ENCODE measurements around the gene CRIM1. TPM values are rescaled to one million over a fixed set of nuclear protein-coding genes. Genes with fewer than 3 reads are reported as not detected.

The CRIM1 gene
- total RNA-seq, 1 experiment from 2014 or later: 24.1 TPM

GRCh38 chr2:36541891-36542595 is 186.5 kb downstream of the CRIM1 start (continued):
- TF ChIP-seq GTF2I (CRISPR knock-in tag; conservative IDR thresholded peaks at IDR 0.05) (no peak), E2F5 (CRISPR knock-in tag; IDR thresholded peaks at IDR 0.05) (no peak), ATF2 (CRISPR knock-in tag; IDR thresholded peaks at IDR 0.05; ENCODE audit: borderline replicate concordance, low read depth) (no peak), CREM (CRISPR knock-in tag; IDR thresholded peaks at IDR 0.05) (no peak), OVOL2 (CRISPR knock-in tag; IDR thresholded peaks at IDR 0.05; ENCODE audit: borderline replicate concordance) (no peak), RELA (CRISPR knock-in tag; IDR thresholded peaks at IDR 0.05; ENCODE audit: borderline replicate concordance) (no peak), NR1H2 (CRISPR knock-in tag; IDR thresholded peaks at IDR 0.05) (no peak), SMAD3 (CRISPR knock-in tag; IDR thresholded peaks at IDR 0.05; ENCODE audit: borderline replicate concordance) (no peak), AFF4 (CRISPR knock-in tag; IDR thresholded peaks at IDR 0.05; ENCODE audit: borderline replicate concordance) (no peak), ZMAT4 (CRISPR knock-in tag; IDR thresholded peaks at IDR 0.05) (no peak)

DNA sequence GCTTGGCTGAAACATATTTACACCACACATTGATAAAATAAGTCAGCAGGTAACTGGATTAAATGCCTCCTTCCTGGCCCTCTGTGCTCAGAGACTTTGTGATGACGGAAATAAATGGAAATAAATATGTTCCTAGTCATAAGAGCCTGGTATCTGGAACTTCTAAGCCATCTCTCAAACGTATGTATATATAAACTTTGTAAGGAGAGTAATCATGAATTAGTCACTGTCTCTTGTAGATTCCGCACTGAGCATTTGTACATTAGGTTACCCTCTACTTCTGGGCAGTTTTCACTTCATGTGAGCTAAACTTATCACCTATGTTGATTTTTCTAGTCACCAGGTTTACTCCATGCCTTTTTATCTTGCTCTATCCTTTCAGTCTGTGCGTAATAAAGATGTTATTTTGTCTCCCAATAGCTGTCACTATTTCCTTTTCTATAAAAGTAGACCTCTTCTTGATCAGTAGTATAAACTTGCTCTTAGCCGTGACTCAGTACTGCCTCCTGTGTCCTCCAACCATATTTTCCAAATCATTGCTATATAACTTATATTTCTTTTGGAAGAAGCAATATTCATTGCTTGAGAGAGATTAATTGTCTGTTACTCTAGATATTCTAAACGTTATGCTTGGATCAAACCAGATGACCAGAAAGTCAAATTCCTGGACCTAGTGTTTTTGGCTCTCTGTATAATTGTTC is 189.2 kb downstream of the CRIM1 start:
- H3K27me3 Mint-ChIP-seq (ENCODE audit: low read depth): no peaks in the 10 kb centered on the region
- no peak for DNase-seq (ENCODE audit: low spot score)
- H3K9me3 Mint-ChIP-seq: no peaks in the 10 kb centered on the region
- H3K4me3 Mint-ChIP-seq: no peak overlapping the region
- CTCF ChIA-PET: interaction anchor here (1.9 kb wide), 1 partner anchor 9 kb away, joined by 4 read pairs; no protein-coding TSS in a partner anchor
- POLR2A ChIA-PET: no interaction called here
- no peak overlapping the region for H3K27ac Mint-ChIP-seq
- peaks cover 34% of the 10 kb centered on the region for H3K36me3 Mint-ChIP-seq
- no peak for ATAC-seq
- no peaks in the 10 kb centered on the region for H3K4me1 Mint-ChIP-seq
- TF ChIP-seq ZNF138 (CRISPR knock-in tag; conservative IDR thresholded peaks at IDR 0.05) (no peak), ZNF232 (CRISPR knock-in tag; IDR thresholded peaks at IDR 0.05) (no peak), MXD4 (CRISPR knock-in tag; IDR thresholded peaks at IDR 0.05; ENCODE audit: borderline replicate concordance) (no peak), NR2C2 (CRISPR knock-in tag; IDR thresholded peaks at IDR 0.05) (no peak), ERG (CRISPR knock-in tag; IDR thresholded peaks at IDR 0.05) (no peak)
- TF ChIP-seq, protein P1, sequence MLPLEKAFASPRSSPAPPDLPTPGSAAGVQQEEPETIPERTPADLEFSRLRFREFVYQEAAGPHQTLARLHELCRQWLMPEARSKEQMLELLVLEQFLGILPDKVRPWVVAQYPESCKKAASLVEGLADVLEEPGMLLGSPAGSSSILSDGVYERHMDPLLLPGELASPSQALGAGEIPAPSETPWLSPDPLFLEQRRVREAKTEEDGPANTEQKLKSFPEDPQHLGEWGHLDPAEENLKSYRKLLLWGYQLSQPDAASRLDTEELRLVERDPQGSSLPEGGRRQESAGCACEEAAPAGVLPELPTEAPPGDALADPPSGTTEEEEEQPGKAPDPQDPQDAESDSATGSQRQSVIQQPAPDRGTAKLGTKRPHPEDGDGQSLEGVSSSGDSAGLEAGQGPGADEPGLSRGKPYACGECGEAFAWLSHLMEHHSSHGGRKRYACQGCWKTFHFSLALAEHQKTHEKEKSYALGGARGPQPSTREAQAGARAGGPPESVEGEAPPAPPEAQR (CRISPR knock-in tag; IDR thresholded peaks at IDR 0.05): no peak
- TF ChIP-seq, protein P2, sequence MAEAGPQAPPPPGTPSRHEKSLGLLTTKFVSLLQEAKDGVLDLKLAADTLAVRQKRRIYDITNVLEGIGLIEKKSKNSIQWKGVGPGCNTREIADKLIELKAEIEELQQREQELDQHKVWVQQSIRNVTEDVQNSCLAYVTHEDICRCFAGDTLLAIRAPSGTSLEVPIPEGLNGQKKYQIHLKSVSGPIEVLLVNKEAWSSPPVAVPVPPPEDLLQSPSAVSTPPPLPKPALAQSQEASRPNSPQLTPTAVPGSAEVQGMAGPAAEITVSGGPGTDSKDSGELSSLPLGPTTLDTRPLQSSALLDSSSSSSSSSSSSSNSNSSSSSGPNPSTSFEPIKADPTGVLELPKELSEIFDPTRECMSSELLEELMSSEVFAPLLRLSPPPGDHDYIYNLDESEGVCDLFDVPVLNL (CRISPR knock-in tag; IDR thresholded peaks at IDR 0.05; ENCODE audit: borderline replicate concordance, low read depth): no peak
- TF ChIP-seq, protein P3, sequence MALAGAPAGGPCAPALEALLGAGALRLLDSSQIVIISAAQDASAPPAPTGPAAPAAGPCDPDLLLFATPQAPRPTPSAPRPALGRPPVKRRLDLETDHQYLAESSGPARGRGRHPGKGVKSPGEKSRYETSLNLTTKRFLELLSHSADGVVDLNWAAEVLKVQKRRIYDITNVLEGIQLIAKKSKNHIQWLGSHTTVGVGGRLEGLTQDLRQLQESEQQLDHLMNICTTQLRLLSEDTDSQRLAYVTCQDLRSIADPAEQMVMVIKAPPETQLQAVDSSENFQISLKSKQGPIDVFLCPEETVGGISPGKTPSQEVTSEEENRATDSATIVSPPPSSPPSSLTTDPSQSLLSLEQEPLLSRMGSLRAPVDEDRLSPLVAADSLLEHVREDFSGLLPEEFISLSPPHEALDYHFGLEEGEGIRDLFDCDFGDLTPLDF (CRISPR knock-in tag; IDR thresholded peaks at IDR 0.05): no peak
